ENCODE results near the gene ARF6.

GRCh38 chr14:49933704-49934103 lies 40.8 kb downstream of the ARF6 start:
- no peak for TF ChIP-seq CTCF (conservative IDR thresholded peaks at IDR 0.05 in 1 of 2, IDR thresholded peaks at IDR 0.05 in 1 of 2; ENCODE audit: low read depth in 1 of 2, low read length in 2 of 2)
- TF ChIP-seq EZH2 (IDR thresholded peaks at IDR 0.05; ENCODE audit: low read length, missing control alignments), result no peak
